Kidney glomerular epithelial cell (primary cell): ENCODE results near the gene SERAC1.

Experiments used
- DNase-seq: peaks from one replicate; lab custom pipeline; 2025; lab: John Stamatoyannopoulos, UW

SERAC1 gene

GRCh38 chr6:158076548-158076947, 91.5 kb downstream of the SERAC1 start:
- DNase-seq, result no peak

- no peak for DNase-seq
Observed at GRCh38 chr6:158073776-158074175, 94.3 kb downstream of the SERAC1 start.

GRCh38 chr6:158072083-158072721, 95.9 kb downstream of the SERAC1 start:
- peak; percentile 37 for DNase-seq

- DNase-seq, result no peak
Observed at GRCh38 chr6:158071121-158072082, 96.7 kb downstream of the SERAC1 start.

GRCh38 chr6:158070513-158070912, 97.5 kb downstream of the SERAC1 start:
- DNase-seq, result no peak

- no peak for DNase-seq
Observed at GRCh38 chr6:158069800-158070195, 98.3 kb downstream of the SERAC1 start.

- peak; percentile 16 for DNase-seq
Observed at GRCh38 chr6:158068893-158069799, 98.9 kb downstream of the SERAC1 start.

- DNase-seq, result no peak
Observed at GRCh38 chr6:158068156-158068892, 99.7 kb downstream of the SERAC1 start.

- no peak for DNase-seq
Observed at GRCh38 chr6:158067436-158068015, 100.5 kb downstream of the SERAC1 start.

- no peak for DNase-seq
Observed at GRCh38 chr6:158066136-158066781, 101.8 kb downstream of the SERAC1 start.

- no peak for DNase-seq
Observed at GRCh38 chr6:158064725-158065251, 103.3 kb downstream of the SERAC1 start.

GRCh38 chr6:158063736-158064135, 104.3 kb downstream of the SERAC1 start:
- DNase-seq, result no peak

GRCh38 chr6:158061709-158062461, 106.2 kb downstream of the SERAC1 start:
- no peak for DNase-seq

GRCh38 chr6:158061361-158061708, 106.7 kb downstream of the SERAC1 start:
- DNase-seq, result no peak

- peak; percentile 50 for DNase-seq
Observed at GRCh38 chr6:158060455-158061360, 107.4 kb downstream of the SERAC1 start.
